GM13977 (cell line): Measurements from ENCODE around the gene RIMKLB.

Experiments used
- DNase-seq: peaks from one replicate; pipeline ENCODE4 v3.0.0; 2012; ENCODE audit warnings: low spot score
- CTCF ChIP-seq: IDR thresholded peaks from 2 replicates; pipeline ENCODE4 v1.5.1; 2012; ENCODE audit warnings: mild to moderate bottlenecking, control low read depth; ENCODE audit not compliant: insufficient read depth; ENCODE audit errors: extremely low read depth, missing control alignments
- in situ Hi-C: fragments of 300-500 bp; cut with MboI; formaldehyde crosslinking; loops from one replicate; pipeline ENCODE4 v1.12.0; 2022; ENCODE audit warnings: low sequenced_read_pairs, low pct_unique_long_range_greater_than_20kb, mixed read lengths, inconsistent platforms; ENCODE audit not compliant: unreplicated experiment

Gene RIMKLB

DNA sequence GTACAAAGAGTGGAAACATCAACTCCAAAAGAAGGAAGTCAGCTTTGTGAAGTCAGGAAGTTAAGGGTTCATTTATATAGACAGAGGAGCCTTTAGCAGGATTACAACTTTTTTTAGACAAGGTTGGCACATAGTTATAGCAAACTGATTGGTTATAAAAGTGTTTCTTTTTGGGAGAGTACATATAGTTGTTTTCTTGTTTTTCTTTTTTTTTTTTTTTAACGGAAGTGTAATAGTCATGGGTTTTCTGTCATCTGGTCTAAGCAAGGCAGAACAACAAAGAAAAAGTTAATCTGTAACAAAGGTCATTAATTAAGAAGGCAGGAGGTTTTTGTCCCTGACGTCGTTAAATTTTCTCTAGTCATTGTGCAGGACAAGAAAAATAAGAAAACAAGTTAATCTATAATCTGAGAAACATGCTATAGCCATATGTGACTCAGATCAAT, 22.2 kb upstream of the RIMKLB start:
- in situ Hi-C loops = loop anchor here (25.0 kb wide), 1 partner anchor 187 kb away; no protein-coding TSS in a partner anchor
- no peak for DNase-seq
- TF ChIP-seq CTCF = no peak

GRCh38 chr12:8676651-8677050, 21.1 kb upstream of the RIMKLB start:
- in situ Hi-C loops = loop anchor here (25.0 kb wide), 1 partner anchor 186 kb away; no protein-coding TSS in a partner anchor

GRCh38 chr12:8677362-8677761, 20.4 kb upstream of the RIMKLB start:
- TF ChIP-seq CTCF = no peak
- in situ Hi-C loops = loop anchor here (25.0 kb wide), 1 partner anchor 185 kb away; no protein-coding TSS in a partner anchor
- DNase-seq = no peak

More at GRCh38 chr12:8676651-8677050, 21.1 kb upstream of the RIMKLB start:
- no peak for TF ChIP-seq CTCF
- no peak for DNase-seq

DNA sequence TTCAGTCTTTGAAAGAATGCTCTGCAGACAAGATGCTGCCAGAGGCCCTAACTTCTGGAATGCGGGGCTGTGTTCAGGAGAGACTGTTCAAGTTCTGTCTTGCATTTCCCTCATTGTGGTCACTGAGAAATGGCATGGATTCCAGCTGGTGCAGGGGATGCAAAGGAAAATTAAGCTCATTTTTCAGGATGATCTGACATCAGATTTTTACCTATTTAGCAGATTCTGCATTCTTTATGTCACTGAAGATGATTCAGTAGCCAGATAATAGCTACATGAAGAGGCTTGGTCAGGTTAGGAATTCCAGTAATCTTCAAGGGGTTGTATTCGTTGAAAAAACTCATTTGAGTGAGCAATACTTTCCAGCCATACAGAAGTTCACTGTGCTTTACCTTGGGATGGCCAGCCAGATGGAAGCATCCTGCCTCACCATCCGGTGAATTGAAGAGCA, 19.1 kb upstream of the RIMKLB start:
- no peak for DNase-seq
- TF ChIP-seq CTCF = no peak
- in situ Hi-C loops = loop anchor here (25.0 kb wide), 1 partner anchor 184 kb away; no protein-coding TSS in a partner anchor

- DNase-seq = no peak
- in situ Hi-C loops = loop anchor here (25.0 kb wide), 1 partner anchor 182 kb away; no protein-coding TSS in a partner anchor
- TF ChIP-seq CTCF = peak; percentile 20
These were observed 17.3 kb upstream of the RIMKLB start for GRCh38 chr12:8680533-8680932.

DNA sequence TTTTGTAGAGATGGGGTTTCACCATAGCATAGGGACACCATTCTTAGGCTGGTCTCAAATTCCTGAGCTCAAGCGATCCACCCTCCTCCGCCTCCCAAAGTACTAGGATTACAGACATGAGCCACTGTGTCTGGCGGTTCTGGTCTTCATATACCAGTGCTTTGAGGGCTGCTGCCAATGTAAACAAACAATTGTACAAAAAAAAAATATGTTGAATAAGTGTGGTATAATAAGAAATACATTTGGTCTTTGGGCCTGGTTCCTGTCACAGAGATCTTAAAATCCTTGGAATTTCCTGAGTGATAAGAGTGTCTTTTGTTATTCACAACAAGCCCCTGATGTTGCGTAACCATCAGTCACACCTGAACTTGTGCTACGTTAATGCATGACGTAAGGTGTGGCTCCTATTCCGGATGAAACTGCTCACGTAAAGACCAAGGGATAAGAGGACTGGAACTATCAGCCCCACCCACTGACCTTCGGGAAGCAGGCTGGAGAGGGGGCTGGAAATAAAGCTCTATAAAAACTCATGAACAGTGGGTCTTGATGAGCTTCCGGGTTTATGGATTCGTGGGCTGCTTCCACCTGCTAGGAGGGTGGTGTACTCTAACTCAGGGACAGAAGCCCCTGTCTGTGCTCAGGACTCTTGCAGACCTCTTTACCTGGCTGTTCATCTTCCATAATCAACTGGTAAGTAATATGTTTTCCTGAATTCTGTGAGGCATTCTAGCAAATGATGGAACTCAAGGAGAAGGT, 16.5 kb upstream of the RIMKLB start:
- DNase-seq = no peak
- in situ Hi-C loops = loop anchor here (25.0 kb wide), 1 partner anchor 181 kb away; no protein-coding TSS in a partner anchor
- TF ChIP-seq CTCF = no peak
